ENCODE data around the gene OR5M3.

OR5M3 gene

DNA sequence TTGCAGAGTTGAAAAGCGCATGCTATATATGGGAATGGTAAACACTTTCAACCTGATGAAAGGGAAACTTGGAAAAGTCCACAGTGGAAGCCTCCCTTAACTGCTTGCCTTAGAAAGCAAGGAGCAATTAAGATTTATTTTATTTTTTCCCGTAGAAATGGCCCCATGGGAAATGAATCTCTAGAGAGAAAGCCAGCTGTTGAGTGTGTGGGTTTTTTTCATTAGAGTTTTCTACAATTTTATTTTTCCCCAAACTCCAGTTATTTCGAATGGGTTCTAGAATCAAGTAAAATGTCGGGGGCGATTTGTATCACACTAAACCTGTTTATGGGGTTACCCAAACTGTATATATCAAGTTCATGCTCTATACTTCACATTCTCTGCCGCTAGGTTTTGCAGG lies at the start of gene OR5M3:
Gene OR5M3 (minus strand): TSS at position 101 of the 400 bp plus-strand sequence. CDS start 2,855 bp downstream, outside the sequence.
- TF ChIP-seq ZNF791 (tag by site-specific recombination; IDR thresholded peaks at IDR 0.05), result no peak
- no peak for TF ChIP-seq ZNF404 (tag by site-specific recombination; IDR thresholded peaks at IDR 0.05)
- TF ChIP-seq, protein P1, sequence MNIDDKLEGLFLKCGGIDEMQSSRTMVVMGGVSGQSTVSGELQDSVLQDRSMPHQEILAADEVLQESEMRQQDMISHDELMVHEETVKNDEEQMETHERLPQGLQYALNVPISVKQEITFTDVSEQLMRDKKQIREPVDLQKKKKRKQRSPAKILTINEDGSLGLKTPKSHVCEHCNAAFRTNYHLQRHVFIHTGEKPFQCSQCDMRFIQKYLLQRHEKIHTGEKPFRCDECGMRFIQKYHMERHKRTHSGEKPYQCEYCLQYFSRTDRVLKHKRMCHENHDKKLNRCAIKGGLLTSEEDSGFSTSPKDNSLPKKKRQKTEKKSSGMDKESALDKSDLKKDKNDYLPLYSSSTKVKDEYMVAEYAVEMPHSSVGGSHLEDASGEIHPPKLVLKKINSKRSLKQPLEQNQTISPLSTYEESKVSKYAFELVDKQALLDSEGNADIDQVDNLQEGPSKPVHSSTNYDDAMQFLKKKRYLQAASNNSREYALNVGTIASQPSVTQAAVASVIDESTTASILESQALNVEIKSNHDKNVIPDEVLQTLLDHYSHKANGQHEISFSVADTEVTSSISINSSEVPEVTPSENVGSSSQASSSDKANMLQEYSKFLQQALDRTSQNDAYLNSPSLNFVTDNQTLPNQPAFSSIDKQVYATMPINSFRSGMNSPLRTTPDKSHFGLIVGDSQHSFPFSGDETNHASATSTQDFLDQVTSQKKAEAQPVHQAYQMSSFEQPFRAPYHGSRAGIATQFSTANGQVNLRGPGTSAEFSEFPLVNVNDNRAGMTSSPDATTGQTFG (tag by site-specific recombination; IDR thresholded peaks at IDR 0.05; ENCODE audit: borderline replicate concordance), result no peak
- TF ChIP-seq ZXDB (tag by site-specific recombination; IDR thresholded peaks at IDR 0.05), result no peak
- CTCF ChIA-PET, result no interaction called here
- no peaks in the 10 kb centered on the region for H3K36me3 ChIP-seq (ENCODE audit: control insufficient read depth in 2 of 2, insufficient read depth in 1 of 2, low read length in 2 of 2)
- H3K9me3 ChIP-seq (ENCODE audit: control insufficient read depth, insufficient read depth, low read depth, low read length), result no peaks in the 10 kb centered on the region
- H3K4me1 ChIP-seq (ENCODE audit: control insufficient read depth, insufficient read depth, low read length), result no peaks in the 10 kb centered on the region
- POLR2A ChIA-PET, result no interaction called here
- no peak within 1 kb of the TSS for H3K27ac ChIP-seq (ENCODE audit: extremely low read depth, low read depth, low read length)
- no peak within 1 kb of the TSS for H3K4me3 ChIP-seq (ENCODE audit: low read depth, low read length)

DNA sequence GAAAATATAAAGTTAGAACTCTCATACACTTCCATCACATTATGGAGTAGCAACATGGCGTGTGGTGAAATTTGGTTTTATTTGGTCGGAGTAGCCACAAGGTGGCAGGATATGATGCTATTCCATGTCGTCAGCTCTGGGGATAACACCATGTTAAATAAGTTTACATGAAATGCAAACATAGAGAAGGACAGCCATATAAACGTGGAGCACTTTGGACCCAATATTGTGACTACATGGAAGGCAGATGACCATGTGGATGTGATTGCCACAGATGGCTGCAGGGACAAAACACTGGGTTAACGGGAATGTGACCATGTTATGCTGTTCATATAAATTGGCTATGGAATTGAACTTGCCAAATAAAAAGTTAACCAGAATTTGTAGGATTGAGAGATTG lies 48.9 kb upstream of the OR5M3 start:
- POLR2A ChIA-PET, result no interaction called here
- no peak overlapping the region for H3K4me3 ChIP-seq (ENCODE audit: low read depth, low read length)
- H3K27ac ChIP-seq (ENCODE audit: extremely low read depth, low read depth, low read length), result no peak overlapping the region
- H3K4me1 ChIP-seq (ENCODE audit: control insufficient read depth, insufficient read depth, low read length), result no peaks in the 10 kb centered on the region
- TF ChIP-seq ZNF223 (tag by site-specific recombination; IDR thresholded peaks at IDR 0.05) (no peak), ZNF560 (tag by site-specific recombination; IDR thresholded peaks at IDR 0.05; ENCODE audit: borderline replicate concordance) (no peak), MEIS1 (CRISPR knock-in tag; IDR thresholded peaks at IDR 0.05; ENCODE audit: borderline replicate concordance) (no peak), ZBTB17 (tag by site-specific recombination; IDR thresholded peaks at IDR 0.05) (no peak), MYNN (tag by site-specific recombination; IDR thresholded peaks at IDR 0.05; ENCODE audit: borderline replicate concordance) (no peak), ZNF404 (tag by site-specific recombination; IDR thresholded peaks at IDR 0.05) (no peak), ZNF785 (tag by site-specific recombination; IDR thresholded peaks at IDR 0.05) (no peak)
- no peaks in the 10 kb centered on the region for H3K36me3 ChIP-seq (ENCODE audit: control insufficient read depth in 2 of 2, insufficient read depth in 1 of 2, low read length in 2 of 2)
- CTCF ChIA-PET, result no interaction called here
- no peaks in the 10 kb centered on the region for H3K9me3 ChIP-seq (ENCODE audit: control insufficient read depth, insufficient read depth, low read depth, low read length)

DNA sequence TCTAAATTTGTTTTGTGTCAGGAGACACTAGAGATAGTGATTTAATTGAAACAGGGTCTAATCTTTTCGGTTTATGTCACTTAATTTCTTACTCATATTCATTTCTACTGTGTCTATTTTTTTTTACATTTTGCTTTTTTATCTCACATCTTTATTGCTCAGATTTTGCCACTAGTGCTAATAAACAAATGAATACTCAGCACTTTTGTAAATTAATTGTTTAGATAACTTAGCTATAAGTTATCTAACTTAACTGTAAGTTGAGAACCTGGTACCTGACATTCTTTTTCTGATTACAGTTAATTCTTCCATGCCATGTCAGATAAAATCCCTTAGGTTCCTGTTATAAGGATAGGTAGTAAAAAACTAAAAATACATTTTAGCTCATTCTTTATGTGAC lies 40.1 kb upstream of the OR5M3 start:
- TF ChIP-seq ZNF10 (tag by site-specific recombination; IDR thresholded peaks at IDR 0.05) (no peak), ZFP3 (tag by site-specific recombination; IDR thresholded peaks at IDR 0.05; ENCODE audit: low read depth) (no peak), SP2 (tag by site-specific recombination; IDR thresholded peaks at IDR 0.05) (no peak), ZNF747 (tag by site-specific recombination; IDR thresholded peaks at IDR 0.05) (no peak), ZNF76 (tag by site-specific recombination; IDR thresholded peaks at IDR 0.05; ENCODE audit: borderline replicate concordance, low read depth) (no peak), KLF7 (tag by site-specific recombination; IDR thresholded peaks at IDR 0.05; ENCODE audit: borderline replicate concordance) (no peak), ZNF112 (tag by site-specific recombination; IDR thresholded peaks at IDR 0.05) (no peak)
- TF ChIP-seq, protein P2, sequence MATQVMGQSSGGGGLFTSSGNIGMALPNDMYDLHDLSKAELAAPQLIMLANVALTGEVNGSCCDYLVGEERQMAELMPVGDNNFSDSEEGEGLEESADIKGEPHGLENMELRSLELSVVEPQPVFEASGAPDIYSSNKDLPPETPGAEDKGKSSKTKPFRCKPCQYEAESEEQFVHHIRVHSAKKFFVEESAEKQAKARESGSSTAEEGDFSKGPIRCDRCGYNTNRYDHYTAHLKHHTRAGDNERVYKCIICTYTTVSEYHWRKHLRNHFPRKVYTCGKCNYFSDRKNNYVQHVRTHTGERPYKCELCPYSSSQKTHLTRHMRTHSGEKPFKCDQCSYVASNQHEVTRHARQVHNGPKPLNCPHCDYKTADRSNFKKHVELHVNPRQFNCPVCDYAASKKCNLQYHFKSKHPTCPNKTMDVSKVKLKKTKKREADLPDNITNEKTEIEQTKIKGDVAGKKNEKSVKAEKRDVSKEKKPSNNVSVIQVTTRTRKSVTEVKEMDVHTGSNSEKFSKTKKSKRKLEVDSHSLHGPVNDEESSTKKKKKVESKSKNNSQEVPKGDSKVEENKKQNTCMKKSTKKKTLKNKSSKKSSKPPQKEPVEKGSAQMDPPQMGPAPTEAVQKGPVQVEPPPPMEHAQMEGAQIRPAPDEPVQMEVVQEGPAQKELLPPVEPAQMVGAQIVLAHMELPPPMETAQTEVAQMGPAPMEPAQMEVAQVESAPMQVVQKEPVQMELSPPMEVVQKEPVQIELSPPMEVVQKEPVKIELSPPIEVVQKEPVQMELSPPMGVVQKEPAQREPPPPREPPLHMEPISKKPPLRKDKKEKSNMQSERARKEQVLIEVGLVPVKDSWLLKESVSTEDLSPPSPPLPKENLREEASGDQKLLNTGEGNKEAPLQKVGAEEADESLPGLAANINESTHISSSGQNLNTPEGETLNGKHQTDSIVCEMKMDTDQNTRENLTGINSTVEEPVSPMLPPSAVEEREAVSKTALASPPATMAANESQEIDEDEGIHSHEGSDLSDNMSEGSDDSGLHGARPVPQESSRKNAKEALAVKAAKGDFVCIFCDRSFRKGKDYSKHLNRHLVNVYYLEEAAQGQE (tag by site-specific recombination; IDR thresholded peaks at IDR 0.05), result no peak
- H3K4me3 ChIP-seq (ENCODE audit: low read depth, low read length), result no peak overlapping the region
- ChIA-PET POLR2A (no interaction called here), CTCF (no interaction called here)
- H3K4me1 ChIP-seq (ENCODE audit: control insufficient read depth, insufficient read depth, low read length), result no peaks in the 10 kb centered on the region
- H3K36me3 ChIP-seq (ENCODE audit: control insufficient read depth in 2 of 2, insufficient read depth in 1 of 2, low read length in 2 of 2), result no peaks in the 10 kb centered on the region
- H3K9me3 ChIP-seq (ENCODE audit: control insufficient read depth, insufficient read depth, low read depth, low read length), result no peaks in the 10 kb centered on the region
- no peak overlapping the region for H3K27ac ChIP-seq (ENCODE audit: extremely low read depth, low read depth, low read length)
